IPS-20b (cell line): ENCODE measurements around the gene PAX8.

Experiments
- H3K27ac ChIP-seq: one replicate; pipeline ENCODE4 v1.5.1; 2013; ENCODE audit warnings: low read length
- H3K27me3 ChIP-seq: 2 replicates; pipeline ENCODE4 v1.6.1; 2013; ENCODE audit warnings: mild to moderate bottlenecking, low read length, inconsistent platforms; ENCODE audit not compliant: insufficient read depth
- H3K36me3 ChIP-seq: 2 replicates; pipeline ENCODE4 v1.6.1; 2013; ENCODE audit warnings: low read depth, mild to moderate bottlenecking, inconsistent platforms, low read length, moderate library complexity; ENCODE audit not compliant: insufficient read depth
- H3K4me1 ChIP-seq: 2 replicates; pipeline ENCODE4 v1.6.1; 2013; ENCODE audit warnings: mild to moderate bottlenecking, control low read depth, inconsistent platforms, low read length, moderate library complexity; ENCODE audit not compliant: insufficient read depth
- H3K4me3 ChIP-seq: 2 replicates; pipeline ENCODE4 v1.5.1; 2013; ENCODE audit warnings: mild to moderate bottlenecking, low read length, inconsistent platforms
- H3K9ac ChIP-seq: 2 replicates; pipeline ENCODE4 v1.6.1; 2013; ENCODE audit warnings: low read depth, mild to moderate bottlenecking, inconsistent platforms, low read length, moderate library complexity
- H3K9me3 ChIP-seq: 2 replicates; pipeline ENCODE4 v1.6.1; 2013; ENCODE audit warnings: mild to moderate bottlenecking, low read depth, low read length, inconsistent platforms; ENCODE audit not compliant: insufficient read depth

The PAX8 gene

GRCh38 chr2:113276216-113276760 is 2.4 kb downstream of the PAX8 start:
- peaks cover 100% of the 10 kb centered on the region for H3K27me3 ChIP-seq
- H3K36me3 ChIP-seq, result no peaks in the 10 kb centered on the region
- H3K9ac ChIP-seq, result no peak overlapping the region
- H3K4me1 ChIP-seq, result no peaks in the 10 kb centered on the region; the same call in 1 of the 2 replicates
- H3K27ac ChIP-seq, result no peak overlapping the region
- peak overlapping the region; percentile 63; the same call in 1 of the 2 replicates for H3K4me3 ChIP-seq
- no peaks in the 10 kb centered on the region; the same call in 1 of the 2 replicates for H3K9me3 ChIP-seq

DNA sequence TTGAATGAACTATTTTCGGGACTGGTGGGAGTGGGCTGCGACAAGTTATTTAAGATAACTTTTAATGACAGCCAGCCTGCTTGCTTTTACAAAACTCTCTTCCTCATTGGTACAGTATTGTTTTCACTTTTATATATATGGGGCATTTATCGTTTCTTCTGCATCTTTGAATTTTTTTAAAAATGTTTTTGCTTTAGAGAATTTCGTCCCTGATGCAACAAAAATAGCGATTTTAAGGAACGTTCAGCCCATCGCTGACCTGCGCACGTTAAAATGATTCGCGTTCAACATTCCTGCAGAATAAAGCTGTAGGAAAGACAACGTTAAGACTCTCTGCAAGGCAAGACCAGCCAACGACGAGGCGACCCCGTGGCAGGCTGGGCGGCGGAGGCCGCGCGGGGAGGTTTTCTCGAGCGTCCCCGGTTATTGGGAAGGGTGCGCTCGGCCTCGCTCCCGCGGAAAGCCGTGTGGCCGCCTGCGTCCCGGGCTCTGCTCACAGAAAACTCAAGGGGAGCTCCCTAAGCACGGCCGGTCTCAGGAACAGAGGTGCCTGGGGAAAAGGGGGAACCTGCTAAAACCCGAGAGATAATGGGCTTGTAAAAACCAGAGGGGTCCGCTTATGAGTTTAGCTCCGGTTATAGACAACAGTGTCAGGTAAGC is 3.0 kb downstream of the PAX8 start:
- no peak overlapping the region for H3K9ac ChIP-seq
- peak overlapping the region; percentile 63; the same call in 1 of the 2 replicates for H3K4me3 ChIP-seq
- H3K4me1 ChIP-seq, result no peaks in the 10 kb centered on the region; the same call in 1 of the 2 replicates
- H3K27me3 ChIP-seq, result peaks cover 100% of the 10 kb centered on the region
- H3K27ac ChIP-seq, result no peak overlapping the region
- no peaks in the 10 kb centered on the region for H3K36me3 ChIP-seq
- no peaks in the 10 kb centered on the region; the same call in 1 of the 2 replicates for H3K9me3 ChIP-seq

DNA sequence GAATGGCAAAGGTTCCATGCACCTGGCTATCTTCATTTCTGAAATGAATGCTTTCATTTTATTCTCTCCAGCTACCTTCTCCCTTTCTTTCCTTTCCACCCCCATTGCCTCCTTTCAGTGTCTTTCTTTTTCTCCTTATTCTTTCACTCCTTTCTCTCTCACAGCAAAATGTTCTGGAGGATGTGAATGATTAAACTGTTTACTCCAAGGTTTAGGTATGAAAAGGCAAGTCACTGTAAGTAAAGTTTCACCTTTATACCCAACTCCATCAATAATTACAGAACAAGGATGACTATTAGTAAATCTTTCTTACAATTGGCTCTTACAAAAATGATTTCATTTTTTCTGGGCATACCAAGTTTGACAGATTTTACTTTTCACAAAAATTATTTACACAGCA is 4.3 kb downstream of the PAX8 start:
- Histone ChIP-seq H3K27ac (no peak overlapping the region), H3K9me3 (no peaks in the 10 kb centered on the region; the same call in 1 of the 2 replicates), H3K27me3 (peaks cover 100% of the 10 kb centered on the region), H3K36me3 (no peaks in the 10 kb centered on the region), H3K4me3 (no peak overlapping the region), H3K9ac (no peak overlapping the region), H3K4me1 (no peaks in the 10 kb centered on the region; the same call in 1 of the 2 replicates)

DNA sequence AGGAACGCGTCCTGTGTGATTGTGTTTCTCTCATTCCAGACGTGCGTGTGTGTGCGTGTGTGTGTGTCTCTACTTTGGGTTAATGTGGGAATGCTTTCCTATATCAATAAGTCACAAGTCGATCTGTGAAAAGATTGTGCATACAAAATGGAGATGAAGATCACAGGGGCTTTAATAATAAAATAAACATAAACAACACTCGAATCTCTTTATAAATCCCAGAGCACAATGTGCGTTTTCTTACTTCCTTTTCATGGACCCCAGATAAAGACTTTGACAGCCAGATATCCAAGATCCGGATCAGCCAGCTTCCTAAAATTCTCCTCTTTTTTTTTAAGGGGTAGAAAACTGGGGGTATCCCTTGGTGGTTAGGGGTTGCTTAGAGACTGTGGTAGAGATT is 4.7 kb downstream of the PAX8 start:
- Histone ChIP-seq H3K4me3 (no peak overlapping the region), H3K9me3 (no peaks in the 10 kb centered on the region; the same call in 1 of the 2 replicates), H3K27me3 (peaks cover 100% of the 10 kb centered on the region), H3K27ac (no peak overlapping the region), H3K4me1 (no peaks in the 10 kb centered on the region; the same call in 1 of the 2 replicates), H3K36me3 (no peaks in the 10 kb centered on the region), H3K9ac (no peak overlapping the region)

DNA sequence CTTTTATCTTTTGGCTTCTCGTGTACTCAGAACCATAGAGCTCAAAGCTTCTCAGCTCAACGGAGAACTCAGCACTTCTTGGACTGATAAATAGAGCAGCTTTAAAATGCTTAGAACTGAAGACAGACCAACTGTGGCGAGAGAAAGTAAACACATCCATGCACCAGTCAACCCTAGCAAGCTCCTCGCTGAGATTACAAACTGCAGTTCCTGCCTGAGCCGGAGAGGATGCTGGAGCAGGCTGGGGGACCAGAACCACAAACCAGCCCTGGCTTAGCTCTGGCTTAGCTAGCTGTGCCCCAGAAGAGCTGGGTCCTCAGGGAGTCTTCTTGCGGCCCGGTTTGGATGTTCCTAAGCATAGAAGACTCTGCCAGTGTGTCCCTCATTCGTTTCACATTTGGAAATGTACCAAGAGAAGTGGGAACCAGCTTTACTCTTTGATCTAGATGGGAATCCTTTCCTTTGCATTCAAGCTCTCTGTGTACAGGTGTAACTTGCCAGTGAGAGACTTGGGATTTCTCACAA is 5.6 kb downstream of the PAX8 start:
- no peaks in the 10 kb centered on the region; the same call in 1 of the 2 replicates for H3K4me1 ChIP-seq
- peak overlapping the region; percentile 48; the same call in 1 of the 2 replicates for H3K4me3 ChIP-seq
- peaks cover 92% of the 10 kb centered on the region for H3K27me3 ChIP-seq
- H3K27ac ChIP-seq, result no peak overlapping the region
- no peaks in the 10 kb centered on the region; the same call in 1 of the 2 replicates for H3K9me3 ChIP-seq
- H3K36me3 ChIP-seq, result no peaks in the 10 kb centered on the region
- H3K9ac ChIP-seq, result no peak overlapping the region

GRCh38 chr2:113272477-113272876 is 6.2 kb downstream of the PAX8 start:
- peak overlapping the region; percentile 48; the same call in 1 of the 2 replicates for H3K4me3 ChIP-seq
- no peaks in the 10 kb centered on the region for H3K36me3 ChIP-seq
- H3K9me3 ChIP-seq, result no peaks in the 10 kb centered on the region; the same call in 1 of the 2 replicates
- H3K27ac ChIP-seq, result no peak overlapping the region
- H3K4me1 ChIP-seq, result no peaks in the 10 kb centered on the region; the same call in 1 of the 2 replicates
- peaks cover 86% of the 10 kb centered on the region for H3K27me3 ChIP-seq
- H3K9ac ChIP-seq, result no peak overlapping the region

- Histone ChIP-seq H3K36me3 (peaks cover 12% of the 10 kb centered on the region; the same call in 1 of the 2 replicates), H3K27ac (no peak overlapping the region), H3K4me3 (no peak overlapping the region), H3K9ac (no peak overlapping the region), H3K9me3 (no peaks in the 10 kb centered on the region), H3K27me3 (peaks cover 81% of the 10 kb centered on the region), H3K4me1 (no peaks in the 10 kb centered on the region; the same call in 1 of the 2 replicates)
Measured at GRCh38 chr2:113268621-113269360, 9.9 kb downstream of the PAX8 start.

GRCh38 chr2:113266431-113266830 is 12.3 kb downstream of the PAX8 start:
- Histone ChIP-seq H3K9me3 (no peaks in the 10 kb centered on the region), H3K27me3 (peaks cover 59% of the 10 kb centered on the region)

GRCh38 chr2:113264713-113265403 is 13.9 kb downstream of the PAX8 start:
- H3K9ac ChIP-seq, result no peak overlapping the region

More at GRCh38 chr2:113266431-113266830, 12.3 kb downstream of the PAX8 start:
- Histone ChIP-seq H3K4me1 (no peaks in the 10 kb centered on the region), H3K4me3 (no peak overlapping the region), H3K9ac (no peak overlapping the region), H3K36me3 (peaks cover 12% of the 10 kb centered on the region; the same call in 1 of the 2 replicates), H3K27ac (no peak overlapping the region)

DNA sequence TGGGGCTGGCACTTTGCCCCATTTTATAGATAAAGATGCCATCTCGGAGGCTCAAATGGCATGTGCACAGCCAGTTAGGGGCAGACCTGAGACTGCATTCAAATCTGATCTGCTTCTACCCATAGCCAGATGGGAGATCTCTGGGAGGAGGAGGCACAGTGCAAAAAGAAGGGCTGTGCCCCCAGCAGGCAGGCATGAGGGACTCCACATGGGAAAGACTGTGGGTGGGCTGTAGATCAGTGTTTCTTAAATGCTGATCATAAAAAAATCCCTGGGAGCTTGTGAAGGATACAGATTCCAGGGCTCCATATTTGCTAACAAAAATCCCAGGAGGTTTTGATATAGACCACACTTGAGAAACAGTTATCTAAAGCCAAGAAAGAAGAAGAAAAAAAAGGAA is 15.2 kb downstream of the PAX8 start:
- H3K4me1 ChIP-seq, result no peaks in the 10 kb centered on the region
- H3K27me3 ChIP-seq, result peaks cover 34% of the 10 kb centered on the region
- no peak overlapping the region for H3K4me3 ChIP-seq
- H3K9ac ChIP-seq, result no peak overlapping the region
- no peak overlapping the region for H3K27ac ChIP-seq
- no peaks in the 10 kb centered on the region for H3K9me3 ChIP-seq
- H3K36me3 ChIP-seq, result peaks cover 15% of the 10 kb centered on the region; the same call in 1 of the 2 replicates

More at GRCh38 chr2:113264713-113265403, 13.9 kb downstream of the PAX8 start:
- no peaks in the 10 kb centered on the region for H3K9me3 ChIP-seq
- H3K27me3 ChIP-seq, result peaks cover 43% of the 10 kb centered on the region
- H3K36me3 ChIP-seq, result peaks cover 14% of the 10 kb centered on the region; the same call in 1 of the 2 replicates
- no peaks in the 10 kb centered on the region for H3K4me1 ChIP-seq
- no peak overlapping the region for H3K27ac ChIP-seq
- H3K4me3 ChIP-seq, result no peak overlapping the region

GRCh38 chr2:113260991-113261390 is 17.7 kb downstream of the PAX8 start:
- Histone ChIP-seq H3K36me3 (peaks cover 15% of the 10 kb centered on the region; the same call in 1 of the 2 replicates), H3K9me3 (no peaks in the 10 kb centered on the region), H3K9ac (no peak overlapping the region), H3K27me3 (peaks cover 24% of the 10 kb centered on the region), H3K27ac (no peak overlapping the region), H3K4me3 (no peak overlapping the region), H3K4me1 (no peaks in the 10 kb centered on the region; the same call in 1 of the 2 replicates)
